Measurements from ENCODE around the gene TK2.
"Not testable (repeated sequence)": the region's sequence is repeated elsewhere in the genome, so short reads cannot be mapped to it uniquely, and the experiment has no call there.

Gene TK2

DNA sequence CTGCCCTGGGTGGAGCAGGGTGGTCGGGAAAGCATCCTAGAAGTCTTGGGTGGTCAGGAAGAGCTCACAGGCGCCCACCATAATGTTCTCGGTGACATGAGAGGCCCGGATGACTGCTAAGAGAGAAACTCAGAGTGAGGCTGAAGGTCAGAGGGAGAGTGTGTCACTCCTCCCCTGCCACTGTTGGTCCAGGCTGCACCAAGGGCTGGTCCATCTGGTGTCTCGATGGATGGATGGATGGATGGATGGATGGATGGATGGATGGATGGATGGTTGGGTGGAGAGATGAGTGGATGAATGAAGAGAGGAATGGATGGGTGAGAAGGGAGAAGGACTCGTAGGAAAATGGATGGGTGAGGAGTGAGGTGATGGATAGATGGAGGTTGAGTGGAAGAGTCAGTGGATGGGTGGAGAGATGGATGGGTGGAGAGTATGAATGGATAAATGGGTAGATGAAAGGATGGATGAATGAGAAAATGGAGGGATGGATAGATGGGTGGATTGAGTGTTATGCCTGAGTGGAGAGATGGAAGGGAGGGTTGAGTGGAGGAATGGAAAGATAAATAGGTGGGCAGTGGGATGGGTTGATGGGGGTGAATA is 79.9 kb downstream of the TK2 start:
- no peak overlapping the region for H3K4me3 ChIP-seq (ENCODE audit: low read depth, low read length)
- no peak for DNase-seq (ENCODE audit: low read depth)
- TF ChIP-seq, protein P1, sequence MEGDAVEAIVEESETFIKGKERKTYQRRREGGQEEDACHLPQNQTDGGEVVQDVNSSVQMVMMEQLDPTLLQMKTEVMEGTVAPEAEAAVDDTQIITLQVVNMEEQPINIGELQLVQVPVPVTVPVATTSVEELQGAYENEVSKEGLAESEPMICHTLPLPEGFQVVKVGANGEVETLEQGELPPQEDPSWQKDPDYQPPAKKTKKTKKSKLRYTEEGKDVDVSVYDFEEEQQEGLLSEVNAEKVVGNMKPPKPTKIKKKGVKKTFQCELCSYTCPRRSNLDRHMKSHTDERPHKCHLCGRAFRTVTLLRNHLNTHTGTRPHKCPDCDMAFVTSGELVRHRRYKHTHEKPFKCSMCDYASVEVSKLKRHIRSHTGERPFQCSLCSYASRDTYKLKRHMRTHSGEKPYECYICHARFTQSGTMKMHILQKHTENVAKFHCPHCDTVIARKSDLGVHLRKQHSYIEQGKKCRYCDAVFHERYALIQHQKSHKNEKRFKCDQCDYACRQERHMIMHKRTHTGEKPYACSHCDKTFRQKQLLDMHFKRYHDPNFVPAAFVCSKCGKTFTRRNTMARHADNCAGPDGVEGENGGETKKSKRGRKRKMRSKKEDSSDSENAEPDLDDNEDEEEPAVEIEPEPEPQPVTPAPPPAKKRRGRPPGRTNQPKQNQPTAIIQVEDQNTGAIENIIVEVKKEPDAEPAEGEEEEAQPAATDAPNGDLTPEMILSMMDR (IDR thresholded peaks at IDR 0.05; ENCODE audit: insufficient read depth, low read depth, low read length, missing control alignments), result no peak

DNA sequence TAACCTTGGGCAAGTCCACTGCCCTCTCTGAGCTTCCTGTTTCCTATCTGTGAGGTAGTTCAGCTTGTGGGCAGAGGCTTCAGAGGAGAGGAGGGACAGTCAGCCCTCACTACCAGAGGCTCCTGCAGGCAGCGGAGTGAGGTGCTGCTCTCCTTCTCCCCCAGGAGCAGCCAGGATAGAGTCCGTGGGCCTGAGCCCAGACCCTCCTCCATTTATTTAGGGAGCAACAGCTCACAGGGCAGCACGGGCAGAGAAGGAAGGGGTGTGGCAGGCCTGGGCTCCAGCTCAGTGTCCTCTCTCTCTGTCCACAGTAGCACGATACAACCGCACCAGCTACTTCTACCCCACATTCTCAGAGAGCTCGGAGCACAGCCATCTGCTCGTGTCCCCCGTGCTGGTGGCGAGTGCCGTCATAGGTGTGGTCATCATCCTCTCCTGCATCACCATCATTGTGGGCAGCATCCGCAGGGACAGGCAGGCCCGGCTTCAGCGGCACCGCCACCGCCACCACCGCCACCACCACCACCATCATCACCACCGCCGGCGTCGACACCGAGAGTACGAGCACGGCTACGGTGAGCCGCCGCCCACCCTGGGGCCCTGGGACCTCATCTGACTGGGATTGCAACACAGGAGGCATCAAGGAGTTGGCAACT is 80.5 kb downstream of the TK2 start:
- no peak for DNase-seq (ENCODE audit: low read depth)
- H3K4me3 ChIP-seq (ENCODE audit: low read depth, low read length), result no peak overlapping the region
- TF ChIP-seq, protein P1 (IDR thresholded peaks at IDR 0.05; ENCODE audit: insufficient read depth, low read depth, low read length, missing control alignments), result no peak

DNA sequence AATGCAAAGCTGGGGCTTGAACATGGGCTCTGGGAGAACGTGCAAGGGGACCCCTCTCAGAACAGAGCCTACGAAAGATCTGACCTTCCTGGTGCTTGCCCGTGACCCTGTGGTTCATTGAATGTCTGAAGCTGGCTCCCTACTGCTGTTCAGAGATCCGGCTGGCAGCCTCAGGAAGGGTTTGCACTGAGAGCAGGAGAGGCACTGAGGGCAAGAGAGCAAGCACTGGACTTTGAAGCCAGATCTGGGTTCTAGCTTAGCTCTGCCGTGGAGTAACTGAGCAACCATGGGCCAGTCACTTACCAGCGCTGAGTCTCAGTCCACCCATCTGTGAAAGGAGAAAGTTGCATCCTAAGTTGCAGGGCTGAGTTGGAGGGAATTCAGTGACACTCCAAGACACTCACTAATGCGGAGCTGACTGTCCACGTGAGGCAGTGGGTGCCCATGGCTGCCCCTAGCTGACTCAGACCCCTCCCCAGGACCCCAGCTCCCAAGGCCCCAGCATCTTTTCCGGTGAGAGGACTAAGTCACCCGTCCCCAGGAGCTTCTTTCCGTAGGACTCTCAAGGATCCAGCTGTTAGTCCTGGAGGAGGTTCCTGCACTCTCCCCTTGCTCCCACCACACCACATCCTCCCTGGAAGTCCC is 81.5 kb downstream of the TK2 start:
- no peak overlapping the region for H3K4me3 ChIP-seq (ENCODE audit: low read depth, low read length)
- TF ChIP-seq, protein P1 (IDR thresholded peaks at IDR 0.05; ENCODE audit: insufficient read depth, low read depth, low read length, missing control alignments), result no peak
- no peak for DNase-seq (ENCODE audit: low read depth)

DNA sequence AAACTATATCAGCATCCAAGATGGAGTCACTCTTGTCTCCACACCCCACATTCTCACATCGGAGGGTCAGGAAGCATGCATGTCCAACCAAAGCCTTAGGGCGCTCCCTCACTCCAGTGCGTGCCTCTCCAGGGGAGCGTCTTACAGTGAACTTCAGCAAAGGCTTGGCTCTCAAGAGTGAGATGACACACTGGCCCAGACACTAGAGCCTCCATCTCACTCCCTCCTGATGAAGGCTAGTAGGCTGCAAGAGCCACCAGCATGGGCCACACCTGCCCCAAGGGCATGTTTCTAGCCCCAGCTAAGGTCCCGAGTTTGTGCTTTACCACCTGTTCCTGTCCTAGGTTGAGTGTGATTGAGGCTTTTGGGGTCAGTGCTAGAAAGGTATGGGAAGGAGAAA is 82.3 kb downstream of the TK2 start:
- no peak for DNase-seq (ENCODE audit: low read depth)
- TF ChIP-seq, protein P1 (IDR thresholded peaks at IDR 0.05; ENCODE audit: insufficient read depth, low read depth, low read length, missing control alignments), result no peak
- H3K4me3 ChIP-seq (ENCODE audit: low read depth, low read length), result no peak overlapping the region

DNA sequence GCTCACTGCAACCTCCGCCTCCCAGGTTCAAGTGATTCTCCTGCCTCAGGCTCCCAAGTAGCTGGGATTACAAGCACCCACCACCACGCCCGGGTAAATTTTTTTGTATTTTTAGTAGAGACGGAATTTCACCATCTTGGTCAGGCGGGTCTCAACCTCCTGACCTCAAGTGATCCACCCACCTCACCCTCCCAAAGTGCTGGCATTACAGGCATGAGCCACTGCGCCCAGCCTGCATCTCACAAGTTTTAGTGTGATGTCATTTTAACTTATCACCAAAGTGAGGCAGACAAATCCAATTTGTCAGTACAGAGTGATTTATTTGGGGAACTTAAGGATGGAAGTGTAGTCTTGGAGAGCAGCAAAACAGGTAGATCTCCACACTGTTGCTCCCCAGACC is 83.3 kb downstream of the TK2 start:
- not testable (repeated sequence) for DNase-seq (ENCODE audit: low read depth); H3K4me3 ChIP-seq (ENCODE audit: low read depth, low read length)

DNA sequence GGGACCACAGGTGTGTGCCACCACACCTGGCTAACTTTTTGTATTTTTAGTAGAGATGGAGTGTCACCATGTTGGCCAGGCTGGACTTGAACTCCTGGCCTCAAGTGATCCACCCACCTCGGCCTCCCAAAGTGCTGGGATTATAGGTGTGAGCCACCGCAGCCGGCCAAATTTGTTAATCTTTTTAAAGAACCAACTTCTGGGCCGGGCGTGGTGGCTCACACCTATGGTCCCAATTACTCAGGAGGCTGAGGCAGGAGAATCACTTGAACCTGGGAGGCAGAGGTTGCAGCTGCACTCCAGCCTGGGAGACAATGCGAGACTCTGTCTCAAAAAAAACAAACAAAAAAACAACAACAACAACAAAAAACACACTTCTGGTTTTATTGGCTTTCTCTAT is 84.0 kb downstream of the TK2 start:
- not testable (repeated sequence) for DNase-seq (ENCODE audit: low read depth)

DNA sequence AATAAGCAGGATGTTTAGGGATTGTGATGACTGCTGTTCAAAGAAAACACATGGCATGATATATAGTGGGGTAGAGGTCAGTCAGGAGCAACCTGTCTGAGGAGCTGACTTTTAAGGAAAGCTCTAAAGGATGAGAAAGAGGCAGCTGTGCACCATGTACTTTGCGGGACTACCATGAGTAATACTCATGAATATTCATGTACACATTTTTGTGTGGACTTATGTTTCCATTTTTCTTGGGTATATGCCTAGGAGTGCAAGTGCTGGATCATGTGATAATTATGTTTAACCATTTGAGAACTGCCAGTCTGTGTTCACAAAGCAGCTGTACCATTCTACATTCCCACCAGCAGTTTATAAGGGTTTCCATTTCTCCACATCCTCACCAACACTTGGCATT is 87.0 kb downstream of the TK2 start:
- DNase-seq (ENCODE audit: low read depth), result no peak
- TF ChIP-seq, protein P1 (IDR thresholded peaks at IDR 0.05; ENCODE audit: insufficient read depth, low read depth, low read length, missing control alignments), result no peak
- no peak overlapping the region for H3K4me3 ChIP-seq (ENCODE audit: low read depth, low read length)

More for the DNA sequence above, 84.0 kb downstream of the TK2 start:
- H3K4me3 ChIP-seq (ENCODE audit: low read depth, low read length), result not testable (repeated sequence)

DNA sequence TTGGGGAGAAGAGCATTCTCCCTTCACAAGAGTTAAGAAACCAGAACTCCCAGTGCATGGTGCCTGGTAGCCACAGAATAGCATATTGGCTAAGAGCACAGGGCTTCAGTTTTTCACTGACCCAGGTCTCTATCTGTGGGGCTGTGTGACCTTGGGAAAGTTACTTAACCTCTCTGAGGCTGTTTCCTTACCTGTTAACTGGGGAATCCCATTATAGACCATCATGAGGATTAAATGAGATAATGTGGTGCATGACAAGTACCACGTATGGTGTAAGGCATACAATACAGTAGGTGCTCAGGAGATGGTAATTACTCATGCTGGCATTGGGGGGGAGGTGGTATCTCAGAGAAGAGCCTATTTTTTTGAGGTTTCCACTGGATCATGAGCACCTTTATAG is 89.2 kb downstream of the TK2 start:
- TF ChIP-seq, protein P1 (IDR thresholded peaks at IDR 0.05; ENCODE audit: insufficient read depth, low read depth, low read length, missing control alignments), result no peak
- no peak for DNase-seq (ENCODE audit: low read depth)
- H3K4me3 ChIP-seq (ENCODE audit: low read depth, low read length), result no peak overlapping the region

Measured in GM12865 (cell line).